ENCODE data around the gene MED13L.

Gene MED13L

DNA sequence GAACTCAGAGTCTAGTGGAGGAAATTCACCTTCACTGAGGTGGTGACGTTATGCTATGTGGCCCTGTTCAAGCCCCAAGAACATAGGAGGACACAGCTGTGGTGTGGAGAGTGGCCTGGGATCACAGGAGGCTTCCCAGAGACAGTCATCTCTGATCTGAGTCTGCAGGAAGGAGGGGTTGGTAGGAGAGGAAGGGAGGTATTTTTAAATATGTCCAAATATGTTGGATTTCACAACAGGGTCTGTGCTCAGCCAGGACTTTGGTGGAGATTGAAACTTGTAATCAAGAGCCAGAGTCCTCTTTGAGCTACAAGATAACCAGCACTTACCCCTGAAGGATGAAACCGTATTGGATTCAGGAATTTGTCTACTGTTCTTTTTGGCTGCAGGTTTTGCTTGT, 26.4 kb upstream of the MED13L start:
- DNase-seq (ENCODE audit: low spot score), result no peak
- TF ChIP-seq, protein P1, sequence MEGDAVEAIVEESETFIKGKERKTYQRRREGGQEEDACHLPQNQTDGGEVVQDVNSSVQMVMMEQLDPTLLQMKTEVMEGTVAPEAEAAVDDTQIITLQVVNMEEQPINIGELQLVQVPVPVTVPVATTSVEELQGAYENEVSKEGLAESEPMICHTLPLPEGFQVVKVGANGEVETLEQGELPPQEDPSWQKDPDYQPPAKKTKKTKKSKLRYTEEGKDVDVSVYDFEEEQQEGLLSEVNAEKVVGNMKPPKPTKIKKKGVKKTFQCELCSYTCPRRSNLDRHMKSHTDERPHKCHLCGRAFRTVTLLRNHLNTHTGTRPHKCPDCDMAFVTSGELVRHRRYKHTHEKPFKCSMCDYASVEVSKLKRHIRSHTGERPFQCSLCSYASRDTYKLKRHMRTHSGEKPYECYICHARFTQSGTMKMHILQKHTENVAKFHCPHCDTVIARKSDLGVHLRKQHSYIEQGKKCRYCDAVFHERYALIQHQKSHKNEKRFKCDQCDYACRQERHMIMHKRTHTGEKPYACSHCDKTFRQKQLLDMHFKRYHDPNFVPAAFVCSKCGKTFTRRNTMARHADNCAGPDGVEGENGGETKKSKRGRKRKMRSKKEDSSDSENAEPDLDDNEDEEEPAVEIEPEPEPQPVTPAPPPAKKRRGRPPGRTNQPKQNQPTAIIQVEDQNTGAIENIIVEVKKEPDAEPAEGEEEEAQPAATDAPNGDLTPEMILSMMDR (IDR thresholded peaks at IDR 0.05; ENCODE audit: extremely low read depth, missing control alignments), result no peak

DNA sequence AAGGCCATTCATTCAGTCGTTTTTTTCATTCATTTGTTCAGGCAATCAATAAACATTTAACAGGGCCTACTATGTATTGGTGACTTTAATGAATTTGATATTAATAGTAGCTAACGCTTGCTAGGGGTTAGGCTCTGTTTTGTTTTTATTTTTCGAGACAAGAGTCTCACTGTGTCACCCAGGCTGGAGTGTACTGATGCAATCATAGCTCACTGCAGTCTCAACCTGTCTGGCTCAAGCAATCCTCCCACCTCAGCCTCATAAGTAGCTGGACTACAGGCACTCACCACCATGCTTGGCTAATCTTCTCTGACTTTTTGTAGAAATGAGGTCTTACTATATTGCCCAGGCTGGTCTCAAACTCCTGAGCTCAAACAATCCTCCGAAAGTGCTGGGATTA, 25.6 kb upstream of the MED13L start:
- DNase-seq (ENCODE audit: low spot score), result no peak

DNA sequence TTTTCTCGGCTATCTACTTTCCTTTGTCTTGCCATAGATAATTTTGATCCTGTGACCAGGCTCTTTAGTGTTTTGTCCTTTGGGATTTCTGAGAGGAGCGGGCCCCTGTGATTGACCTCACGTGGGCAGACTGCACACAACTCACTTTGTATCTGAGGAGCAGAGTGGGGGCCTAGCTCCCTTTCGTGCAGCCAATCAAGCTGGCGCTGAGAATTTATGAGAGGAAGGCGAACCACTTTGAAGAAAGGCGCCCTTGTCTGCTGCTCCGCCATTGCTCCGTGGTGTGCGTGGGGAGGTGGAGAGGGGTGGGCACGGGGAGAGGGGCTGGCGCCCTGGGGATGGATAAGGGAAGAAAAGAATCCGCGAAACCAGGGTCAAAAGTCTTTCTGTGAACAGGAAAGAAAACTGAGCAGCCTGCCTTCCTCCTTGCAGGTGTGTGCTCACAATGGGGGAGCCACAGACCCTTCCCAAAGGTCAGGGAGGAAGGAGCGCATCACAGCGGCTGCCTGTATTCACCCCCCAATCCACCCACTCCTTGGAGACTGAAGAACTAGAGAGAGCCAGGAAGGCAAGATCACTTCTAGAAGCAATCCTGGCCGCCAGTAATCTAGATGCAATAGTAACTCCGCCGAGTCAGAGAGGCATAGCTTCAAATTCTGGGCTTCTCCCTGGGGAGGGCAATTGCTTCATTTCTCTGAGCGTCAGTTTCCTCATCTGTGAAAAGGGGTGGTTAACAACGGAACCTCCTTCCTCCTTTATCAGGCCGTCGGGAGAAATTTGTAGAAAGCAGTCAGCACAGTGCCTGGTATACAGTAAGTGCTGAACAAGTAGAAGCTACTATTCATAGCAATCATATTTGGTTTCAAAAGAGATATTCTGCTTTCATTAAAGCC, 24.9 kb upstream of the MED13L start:
- TF ChIP-seq, protein P1 (IDR thresholded peaks at IDR 0.05; ENCODE audit: extremely low read depth, missing control alignments), result no peak
- DNase-seq (ENCODE audit: low spot score), result no peak

More for the DNA sequence above, 25.6 kb upstream of the MED13L start:
- TF ChIP-seq, protein P1 (IDR thresholded peaks at IDR 0.05; ENCODE audit: extremely low read depth, missing control alignments), result no peak

DNA sequence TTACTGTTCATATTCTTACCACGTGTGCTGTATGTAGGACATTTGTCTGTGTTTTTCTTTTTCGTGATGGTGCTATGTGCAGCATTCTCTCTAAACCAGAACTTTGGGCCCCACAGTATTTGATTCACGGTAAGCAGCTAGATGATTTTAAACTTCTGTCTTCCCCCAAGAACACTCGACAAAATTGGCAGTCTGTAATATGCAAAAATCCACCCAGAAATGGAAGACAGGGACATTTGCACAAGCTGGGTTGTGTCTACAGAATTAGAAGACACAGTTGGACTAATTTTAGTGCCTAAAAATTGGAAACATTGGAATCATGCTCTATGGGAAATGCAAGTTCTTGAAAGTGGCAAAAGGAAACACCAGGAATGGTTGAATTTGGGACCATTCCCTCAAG, 24.1 kb upstream of the MED13L start:
- no peak for DNase-seq (ENCODE audit: low spot score)

DNA sequence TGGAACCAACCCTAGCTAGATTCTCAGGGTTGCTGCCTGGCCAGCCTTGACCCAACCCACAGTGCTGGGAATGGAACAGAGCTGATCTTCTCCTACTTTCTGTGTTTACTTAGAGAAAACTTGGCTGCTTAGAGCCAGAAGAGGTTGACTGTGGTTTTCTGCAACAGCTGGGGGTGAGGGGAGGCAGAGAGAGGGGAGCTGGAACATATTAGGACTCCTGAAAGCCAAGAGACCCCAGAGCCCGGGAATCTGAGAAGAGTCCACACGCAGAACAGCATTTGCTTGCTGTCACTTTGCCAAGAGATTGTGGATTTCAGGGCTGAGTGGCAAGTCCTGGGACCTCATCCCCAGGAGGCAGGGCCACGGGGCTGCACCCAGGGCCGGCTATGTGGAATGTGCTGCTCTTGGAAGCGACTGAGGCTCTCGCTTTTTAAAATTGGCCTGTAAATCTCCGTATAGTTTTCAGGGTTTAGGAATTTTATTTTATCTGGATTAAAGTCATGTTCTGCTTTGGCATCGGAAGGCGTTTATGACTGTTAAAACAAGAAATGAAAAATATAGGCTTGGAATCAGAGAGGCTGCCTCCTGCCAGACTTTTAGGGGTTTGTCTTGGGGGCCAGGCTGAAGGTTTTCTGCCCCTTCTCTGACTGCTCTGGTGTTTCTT, 22.3 kb upstream of the MED13L start:
- DNase-seq (ENCODE audit: low spot score), result no peak
- TF ChIP-seq, protein P1 (IDR thresholded peaks at IDR 0.05; ENCODE audit: extremely low read depth, missing control alignments), result no peak

More for the DNA sequence above, 24.1 kb upstream of the MED13L start:
- TF ChIP-seq, protein P1 (IDR thresholded peaks at IDR 0.05; ENCODE audit: extremely low read depth, missing control alignments), result no peak

DNA sequence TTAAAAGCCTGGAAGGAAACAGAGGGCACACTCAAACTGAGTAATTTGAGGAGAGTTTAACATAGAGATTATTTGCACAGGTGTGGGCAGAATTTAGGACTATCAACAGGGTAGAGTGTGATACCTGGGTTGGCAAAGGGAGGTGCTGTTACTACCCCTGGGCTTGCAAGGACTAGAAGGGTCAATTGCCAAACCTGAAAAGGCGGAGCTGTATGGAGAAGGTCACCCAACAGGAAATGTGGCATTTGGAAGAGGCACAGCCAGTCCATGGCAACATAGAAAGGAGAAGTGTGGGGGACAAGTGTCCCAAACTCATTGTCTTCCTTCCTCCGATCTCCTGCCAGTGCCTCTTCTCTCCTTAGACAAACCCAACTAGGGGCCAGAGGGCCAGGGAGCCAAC, 21.6 kb upstream of the MED13L start:
- DNase-seq (ENCODE audit: low spot score), result no peak
- TF ChIP-seq, protein P1 (IDR thresholded peaks at IDR 0.05; ENCODE audit: extremely low read depth, missing control alignments), result no peak

DNA sequence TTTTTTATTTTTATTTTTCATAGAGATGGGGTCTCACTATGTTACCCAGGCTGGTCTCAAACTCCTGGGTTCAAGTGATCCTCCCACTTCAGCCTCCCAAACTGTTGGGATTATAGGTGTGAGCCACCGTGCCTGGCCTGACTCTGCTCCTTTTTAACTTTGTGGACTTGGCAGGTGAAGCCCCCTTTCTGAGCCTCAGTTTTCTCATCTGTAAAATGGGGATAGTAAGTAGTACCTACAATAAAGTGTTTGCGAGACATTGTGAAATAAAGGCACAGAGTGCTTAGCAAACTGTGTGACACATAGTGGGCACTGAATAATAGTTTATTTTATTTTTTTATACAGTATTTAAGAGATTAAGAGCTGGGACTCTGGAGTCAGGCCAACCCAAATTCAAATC, 21.1 kb upstream of the MED13L start:
- TF ChIP-seq, protein P1 (IDR thresholded peaks at IDR 0.05; ENCODE audit: extremely low read depth, missing control alignments), result no peak
- DNase-seq (ENCODE audit: low spot score), result no peak

All from GM20000 (cell line).